22Rv1 (cell line): Measurements from ENCODE around the gene ATP6V0D1.

Experiments
- CTCF ChIP-seq: fragments of 450-650 bp; IDR thresholded peaks from 2 replicates; pipeline ENCODE4 v1.5.1; 2017; ENCODE audit warnings: mild to moderate bottlenecking
- ZFX ChIP-seq: fragments of 450-650 bp; IDR thresholded peaks from 2 replicates; pipeline ENCODE4 v1.6.1; 2017; ENCODE audit warnings: antibody characterized with exemption, borderline replicate concordance

GRCh38 chr16:67398546-67399217, 82.3 kb downstream of the ATP6V0D1 start:
- TF ChIP-seq CTCF (no peak), ZFX (no peak)
